Measurements from ENCODE around the gene CDC25B. TPM values are rescaled to one million over a fixed set of nuclear protein-coding genes. Genes with fewer than 3 reads are reported as not detected.

CDC25B gene
- total and polyA plus RNA-seq, 2 of the 13 experiments (the other 11 are each of a cell fraction or from before 2014, with no cell fraction given), result 14.5 to 19.4 TPM

DNA sequence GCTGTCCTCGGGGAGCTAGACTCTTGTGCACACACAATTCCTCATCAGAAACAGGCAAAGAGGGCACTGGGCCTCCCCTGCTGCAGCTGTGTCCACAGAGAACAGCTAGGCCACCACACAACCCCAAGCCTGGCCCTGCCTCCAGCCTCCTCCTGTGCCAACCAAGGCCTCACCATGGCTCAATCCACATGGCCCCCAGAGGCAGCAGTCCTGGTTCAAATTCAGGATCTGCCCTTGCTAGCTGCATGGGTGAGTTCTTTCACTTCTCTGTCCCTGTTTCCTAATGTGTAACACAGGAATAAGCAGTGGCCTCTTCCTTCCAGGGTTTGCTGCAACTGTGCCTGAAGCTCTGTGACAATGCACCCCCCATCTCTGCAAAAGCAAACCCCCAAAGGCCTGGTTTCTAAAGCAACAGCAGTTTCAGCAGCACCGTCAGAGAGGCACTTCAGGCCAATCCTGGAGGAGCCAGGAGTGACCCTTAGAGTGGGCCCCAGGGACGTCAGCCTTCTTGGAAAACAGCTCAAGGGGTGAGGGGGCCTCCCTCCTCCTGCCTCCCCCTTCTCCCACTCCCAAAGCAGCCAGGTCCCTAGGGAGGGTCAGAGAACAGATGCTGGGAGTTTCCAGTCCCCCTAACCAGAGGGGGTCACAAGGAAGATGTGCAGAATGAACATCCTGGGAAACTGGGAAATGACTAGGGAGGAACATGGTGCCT is 30.8 kb upstream of the CDC25B start (continued):
- TF ChIP-seq ZNF432 (CRISPR knock-in tag; IDR thresholded peaks at IDR 0.05; ENCODE audit: borderline replicate concordance), result no peak
- no peak for TF ChIP-seq HDAC2 (CRISPR knock-in tag; IDR thresholded peaks at IDR 0.05)
- no peak for TF ChIP-seq ZNF468 (CRISPR knock-in tag; IDR thresholded peaks at IDR 0.05)
- TF ChIP-seq, protein P1, sequence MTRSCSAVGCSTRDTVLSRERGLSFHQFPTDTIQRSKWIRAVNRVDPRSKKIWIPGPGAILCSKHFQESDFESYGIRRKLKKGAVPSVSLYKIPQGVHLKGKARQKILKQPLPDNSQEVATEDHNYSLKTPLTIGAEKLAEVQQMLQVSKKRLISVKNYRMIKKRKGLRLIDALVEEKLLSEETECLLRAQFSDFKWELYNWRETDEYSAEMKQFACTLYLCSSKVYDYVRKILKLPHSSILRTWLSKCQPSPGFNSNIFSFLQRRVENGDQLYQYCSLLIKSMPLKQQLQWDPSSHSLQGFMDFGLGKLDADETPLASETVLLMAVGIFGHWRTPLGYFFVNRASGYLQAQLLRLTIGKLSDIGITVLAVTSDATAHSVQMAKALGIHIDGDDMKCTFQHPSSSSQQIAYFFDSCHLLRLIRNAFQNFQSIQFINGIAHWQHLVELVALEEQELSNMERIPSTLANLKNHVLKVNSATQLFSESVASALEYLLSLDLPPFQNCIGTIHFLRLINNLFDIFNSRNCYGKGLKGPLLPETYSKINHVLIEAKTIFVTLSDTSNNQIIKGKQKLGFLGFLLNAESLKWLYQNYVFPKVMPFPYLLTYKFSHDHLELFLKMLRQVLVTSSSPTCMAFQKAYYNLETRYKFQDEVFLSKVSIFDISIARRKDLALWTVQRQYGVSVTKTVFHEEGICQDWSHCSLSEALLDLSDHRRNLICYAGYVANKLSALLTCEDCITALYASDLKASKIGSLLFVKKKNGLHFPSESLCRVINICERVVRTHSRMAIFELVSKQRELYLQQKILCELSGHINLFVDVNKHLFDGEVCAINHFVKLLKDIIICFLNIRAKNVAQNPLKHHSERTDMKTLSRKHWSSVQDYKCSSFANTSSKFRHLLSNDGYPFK (CRISPR knock-in tag; IDR thresholded peaks at IDR 0.05; ENCODE audit: borderline replicate concordance), result 0 out of 2 replicates have a peak, but pooled peaks have one; percentile 23
- TF ChIP-seq SRY (CRISPR knock-in tag; IDR thresholded peaks at IDR 0.05), result 0 out of 2 replicates have a peak, but pooled peaks have one; percentile 40
- TF ChIP-seq SRF (IDR thresholded peaks at IDR 0.05; ENCODE audit: low read depth, low read length), result no peak
- no peak for TF ChIP-seq AHR (CRISPR knock-in tag; IDR thresholded peaks at IDR 0.05)
- no peak for TF ChIP-seq NR2F2 (IDR thresholded peaks at IDR 0.05; ENCODE audit: borderline replicate concordance, low read depth)
- no peak for TF ChIP-seq ZFP41 (CRISPR knock-in tag; IDR thresholded peaks at IDR 0.05; ENCODE audit: borderline replicate concordance)

All from HepG2 (cell line).